Measurements from ENCODE around the gene SSBP4. TPM values are rescaled to one million over a fixed set of nuclear protein-coding genes. Genes with fewer than 3 reads are reported as not detected.
A peak's percentile ranks its signal among the peaks of the same experiment; 100 is the strongest.

Gene SSBP4
- polyA plus RNA-seq, 1 of the 3 experiments (the other 2 are of a cell fraction): 24.9 TPM

- Histone ChIP-seq H2AFZ (ENCODE audit: low read depth) (no peak overlapping the region), H3K79me2 (ENCODE audit: insufficient read depth) (peaks cover 44% of the 10 kb centered on the region), H3K9me2 (no peaks in the 10 kb centered on the region), H3K4me2 (peak overlapping the region; percentile 52; the same call in 1 of the 2 replicates), H3K9ac (no peak overlapping the region), H3K4me1 (ENCODE audit: control insufficient read depth in 1 of 2, insufficient read depth in 2 of 2, low read depth in 1 of 2, low read length in 1 of 2) (peaks cover 23 to 46% of the 10 kb centered on the region in 2 experiments; a peak in 2 of 4 replicates), H3K4me3 (ENCODE audit: low read depth in 2 of 2, low read length in 1 of 2) (no peak overlapping the region), H3F3A (replicated peaks; ENCODE audit: insufficient read depth) (no peaks in the 10 kb centered on the region), H3K9me3 (no peaks in the 10 kb centered on the region), H3K27ac (ENCODE audit: low read depth in 2 of 2, low read length in 1 of 2) (peak overlapping the region in 1 of 2 experiments; percentile 47; a peak in 2 of 4 replicates), H3K36me3 (replicated peaks in 1 of 2; ENCODE audit: control insufficient read depth in 1 of 2, insufficient read depth in 2 of 2, low read length in 1 of 2) (peaks cover 0 to 11% of the 10 kb centered on the region in 2 experiments), H4K20me1 (ENCODE audit: insufficient read depth) (peaks cover 44% of the 10 kb centered on the region), H3K27me3 (ENCODE audit: insufficient read depth) (no peaks in the 10 kb centered on the region)
- no peak for DNase-seq
- TF ChIP-seq, protein P1, sequence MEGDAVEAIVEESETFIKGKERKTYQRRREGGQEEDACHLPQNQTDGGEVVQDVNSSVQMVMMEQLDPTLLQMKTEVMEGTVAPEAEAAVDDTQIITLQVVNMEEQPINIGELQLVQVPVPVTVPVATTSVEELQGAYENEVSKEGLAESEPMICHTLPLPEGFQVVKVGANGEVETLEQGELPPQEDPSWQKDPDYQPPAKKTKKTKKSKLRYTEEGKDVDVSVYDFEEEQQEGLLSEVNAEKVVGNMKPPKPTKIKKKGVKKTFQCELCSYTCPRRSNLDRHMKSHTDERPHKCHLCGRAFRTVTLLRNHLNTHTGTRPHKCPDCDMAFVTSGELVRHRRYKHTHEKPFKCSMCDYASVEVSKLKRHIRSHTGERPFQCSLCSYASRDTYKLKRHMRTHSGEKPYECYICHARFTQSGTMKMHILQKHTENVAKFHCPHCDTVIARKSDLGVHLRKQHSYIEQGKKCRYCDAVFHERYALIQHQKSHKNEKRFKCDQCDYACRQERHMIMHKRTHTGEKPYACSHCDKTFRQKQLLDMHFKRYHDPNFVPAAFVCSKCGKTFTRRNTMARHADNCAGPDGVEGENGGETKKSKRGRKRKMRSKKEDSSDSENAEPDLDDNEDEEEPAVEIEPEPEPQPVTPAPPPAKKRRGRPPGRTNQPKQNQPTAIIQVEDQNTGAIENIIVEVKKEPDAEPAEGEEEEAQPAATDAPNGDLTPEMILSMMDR (IDR thresholded peaks at IDR 0.05): no peak
- TF ChIP-seq FOSL2 (IDR thresholded peaks at IDR 0.05; ENCODE audit: borderline replicate concordance, low read depth): no peak
- no peak for TF ChIP-seq YY1 (IDR thresholded peaks at IDR 0.05; ENCODE audit: low read depth)
- TF ChIP-seq RXRA (IDR thresholded peaks at IDR 0.05; ENCODE audit: borderline replicate concordance, low read depth): no peak
- TF ChIP-seq EZH2phosphoT487 (IDR thresholded peaks at IDR 0.05; ENCODE audit: borderline replicate concordance, low read depth): no peak
- TF ChIP-seq TAF1 (IDR thresholded peaks at IDR 0.05; ENCODE audit: borderline replicate concordance, low read depth, low read length): no peak
- no peak for TF ChIP-seq RAD21 (IDR thresholded peaks at IDR 0.05; ENCODE audit: low read length)
- no peak for TF ChIP-seq MEF2A (IDR thresholded peaks at IDR 0.05; ENCODE audit: borderline replicate concordance, low read depth)
- TF ChIP-seq PBX3 (IDR thresholded peaks at IDR 0.05): no peak
- TF ChIP-seq ZBTB33 (IDR thresholded peaks at IDR 0.05; ENCODE audit: borderline replicate concordance, low read depth): no peak
- TF ChIP-seq, protein P2, sequence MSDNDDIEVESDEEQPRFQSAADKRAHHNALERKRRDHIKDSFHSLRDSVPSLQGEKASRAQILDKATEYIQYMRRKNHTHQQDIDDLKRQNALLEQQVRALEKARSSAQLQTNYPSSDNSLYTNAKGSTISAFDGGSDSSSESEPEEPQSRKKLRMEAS (IDR thresholded peaks at IDR 0.05; ENCODE audit: low read depth): no peak
- TF ChIP-seq, protein P3, sequence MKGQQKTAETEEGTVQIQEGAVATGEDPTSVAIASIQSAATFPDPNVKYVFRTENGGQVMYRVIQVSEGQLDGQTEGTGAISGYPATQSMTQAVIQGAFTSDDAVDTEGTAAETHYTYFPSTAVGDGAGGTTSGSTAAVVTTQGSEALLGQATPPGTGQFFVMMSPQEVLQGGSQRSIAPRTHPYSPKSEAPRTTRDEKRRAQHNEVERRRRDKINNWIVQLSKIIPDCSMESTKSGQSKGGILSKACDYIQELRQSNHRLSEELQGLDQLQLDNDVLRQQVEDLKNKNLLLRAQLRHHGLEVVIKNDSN (IDR thresholded peaks at IDR 0.05; ENCODE audit: borderline replicate concordance, low read depth): no peak
- WGBS (ENCODE audit: low lambda C conversion rate): 97% methylated on average over 6 of the region's 8 CpGs
- POLR2A ChIA-PET: no interaction called here
- CTCF ChIA-PET: interaction anchor here (1.0 kb wide), 1 partner anchor 147 kb away, joined by 3 read pairs; no protein-coding TSS in a partner anchor
Measured at GRCh38 chr19:18426416-18426767, 7.2 kb downstream of the SSBP4 start.
